MG63 (cell line): Measurements from ENCODE around the gene FLYWCH1. TPM values are rescaled to one million over a fixed set of nuclear protein-coding genes. Genes with fewer than 3 reads are reported as not detected.

Experiments
- DNase-seq: peaks from one replicate; pipeline ENCODE4 v3.0.0-alpha.2; 2020
- H3K27me3 ChIP-seq: fragments of 250-450 bp; sonication (Bioruptor Pico); 2 replicates; pipeline ENCODE4 v1.5.1; 2020; ENCODE audit warnings: mild to moderate bottlenecking, moderate library complexity
- H3K36me3 ChIP-seq: fragments of 250-450 bp; sonication (Bioruptor Pico); 2 replicates; pipeline ENCODE4 v1.5.1; 2020; ENCODE audit warnings: mild to moderate bottlenecking, moderate library complexity
- H3K4me3 ChIP-seq: fragments of 250-450 bp; sonication (Bioruptor Pico); 2 replicates; pipeline ENCODE4 v1.5.1; 2020; ENCODE audit warnings: mild to moderate bottlenecking, moderate library complexity
- H3K9me3 ChIP-seq: fragments of 250-450 bp; sonication (Bioruptor Pico); 2 replicates; pipeline ENCODE4 v1.5.1; 2020; ENCODE audit warnings: mild to moderate bottlenecking, moderate library complexity
- total RNA-seq: library from RNA; depleted of rRNA; stranded (reverse); fragments of >200 nt; shearing (Covaris generic); gene quantifications from 2 replicates; pipeline ENCODE4 v1.2.3, GENCODE V29; 2014; ENCODE audit warnings: low replicate concordance; rRNA removed

The FLYWCH1 gene
- total RNA-seq, 1 experiment from 2014 or later = 112 TPM

DNA sequence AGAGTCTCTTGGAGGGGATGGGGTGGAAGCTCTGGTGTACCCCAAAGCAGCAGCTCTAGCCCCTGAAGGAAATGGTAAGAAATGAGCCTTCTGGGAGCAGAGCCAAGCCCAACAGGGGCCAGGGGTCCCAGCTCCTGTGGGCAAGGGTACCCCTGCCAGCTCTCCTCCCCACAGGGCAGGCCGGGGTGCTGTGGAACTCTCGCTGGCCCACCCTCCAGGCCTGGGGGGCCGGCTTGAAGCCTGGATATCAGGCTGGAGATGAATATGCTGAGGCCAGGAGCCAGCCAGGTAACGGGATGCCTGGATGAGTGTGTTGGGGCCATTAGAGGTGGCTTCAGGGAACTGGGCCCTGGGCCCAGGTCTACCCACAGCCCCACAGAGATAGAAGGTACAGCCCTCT lies 88.8 kb downstream of the FLYWCH1 start:
- no peak for DNase-seq
- Histone ChIP-seq H3K27me3 (no peaks in the 10 kb centered on the region), H3K9me3 (no peaks in the 10 kb centered on the region), H3K4me3 (no peak overlapping the region), H3K36me3 (peaks cover 12% of the 10 kb centered on the region)

Other genes with a start within 250 kb of the FLYWCH1 start
- gene KCTD5, start 229.4 kb upstream of the FLYWCH1 start, total RNA-seq = 49.6 and 71.6 TPM in 2 replicates
- 0.22 and 1.7 TPM in 2 replicates for gene PRSS27, start 191.7 kb upstream of the FLYWCH1 start, total RNA-seq
- gene SRRM2, start 159.3 kb upstream of the FLYWCH1 start, total RNA-seq = 11.2 and 21.1 TPM in 2 replicates
- 309 and 3,594 TPM in 2 replicates for gene ELOB, start 134.7 kb upstream of the FLYWCH1 start, total RNA-seq
- gene PRSS33, start 124.4 kb upstream of the FLYWCH1 start, total RNA-seq = not detected in 2 replicates
- gene PRSS41, start 113.5 kb upstream of the FLYWCH1 start, total RNA-seq = not detected in 2 replicates
- gene PRSS21, start 94.7 kb upstream of the FLYWCH1 start, total RNA-seq = 5.8 and 11.9 TPM in 2 replicates
- gene ZG16B, start 81.6 kb upstream of the FLYWCH1 start, total RNA-seq = 2.7 TPM in 1 of 2 replicates, not detected in the other
- not detected in 2 replicates for gene PRSS22, start 53.8 kb upstream of the FLYWCH1 start, total RNA-seq
- gene FLYWCH2, start 28.7 kb upstream of the FLYWCH1 start, total RNA-seq = 176 and 179 TPM in 2 replicates
- gene KREMEN2, start 52.3 kb downstream of the FLYWCH1 start, total RNA-seq = 0.26 and 1.0 TPM in 2 replicates
- 23.5 and 38.1 TPM in 2 replicates for gene PAQR4, start 57.4 kb downstream of the FLYWCH1 start, total RNA-seq
- 12.0 and 30.3 TPM in 2 replicates for gene PKMYT1, start 68.5 kb downstream of the FLYWCH1 start, total RNA-seq
- not detected in 2 replicates for gene CLDN9, start 101.0 kb downstream of the FLYWCH1 start, total RNA-seq
- not detected in 2 replicates for gene CLDN6, start 106.3 kb downstream of the FLYWCH1 start, total RNA-seq
- 541 and 602 TPM in 2 replicates for gene TNFRSF12A, start 108.4 kb downstream of the FLYWCH1 start, total RNA-seq
- 2.9 and 60.7 TPM in 2 replicates for gene HCFC1R1, start 112.0 kb downstream of the FLYWCH1 start, total RNA-seq
- 63.2 and 118 TPM in 2 replicates for gene THOC6, start 112.1 kb downstream of the FLYWCH1 start, total RNA-seq
- not detected in 2 replicates for gene BICDL2, start 125.0 kb downstream of the FLYWCH1 start, total RNA-seq
- not detected in 2 replicates for gene MMP25, start 134.6 kb downstream of the FLYWCH1 start, total RNA-seq
- gene IL32, start 153.7 kb downstream of the FLYWCH1 start, total RNA-seq = 4.4 and 11.5 TPM in 2 replicates
- not detected in 2 replicates for gene ZSCAN10, start 187.4 kb downstream of the FLYWCH1 start, total RNA-seq
- 15.5 and 22.6 TPM in 2 replicates for gene ZNF205, start 200.7 kb downstream of the FLYWCH1 start, total RNA-seq
- gene ZNF213, start 223.1 kb downstream of the FLYWCH1 start, total RNA-seq = 2.8 and 11.9 TPM in 2 replicates